Measurements from ENCODE around the gene C9orf40. TPM values are rescaled to one million over a fixed set of nuclear protein-coding genes. Genes with fewer than 3 reads are reported as not detected.

The C9orf40 gene
- 7.8 to 12.4 TPM (median 11.5 TPM) in 5 replicates for total RNA-seq (2022; extraction: Qiagen RNA extraction)

GRCh38 chr9:74952201-74953151 lies at the start of gene C9orf40:
Gene C9orf40, minus strand, starts transcription at chr9:74952912. Its CDS starts 301 bp downstream, at chr9:74952611.

Other genes with a start within 250 kb of the C9orf40 start
- 2.1 to 3.0 TPM (median 2.4 TPM) in 5 replicates for gene TRPM6, start 65.0 kb downstream of the C9orf40 start, total RNA-seq (2022; extraction: Qiagen RNA extraction)
- gene CARNMT1, start 75.4 kb upstream of the C9orf40 start, total RNA-seq (2022; extraction: Qiagen RNA extraction) = 10.3 to 16.9 TPM (median 15.8 TPM) in 5 replicates
- gene NMRK1, start 135.2 kb upstream of the C9orf40 start, total RNA-seq (2022; extraction: Qiagen RNA extraction) = 4.2 to 5.6 TPM (median 5.2 TPM) in 5 replicates
- gene OSTF1, start 135.6 kb upstream of the C9orf40 start, total RNA-seq (2022; extraction: Qiagen RNA extraction) = 14.2 to 18.0 TPM (median 15.7 TPM) in 5 replicates